Adrenal gland (tissue), 5 donors: ENCODE data around the gene PPP1R15A.

Experiments
- POLR2A ChIP-seq, 2 donors: fragments of 450-650 bp; IDR thresholded peaks; one replicate each; pipeline ENCODE4 v1.6.1; 2017; ENCODE audit warnings: antibody characterized with exemption in 2 of 2, mild to moderate bottlenecking in 2 of 2, moderate library complexity in 1 of 2
- TF ChIP-seq, protein P1 (sequence below), 6 experiments: fragments of 450-650 bp in 4 of 6; fragments of 200-600 bp in 2 of 6; sonication (generic) in 1 of 6; IDR thresholded peaks; 1 replicate in 5 of 6; 2 replicates in 1 of 6; pipeline versions ENCODE4 v1.5.1 to v1.8.0; 2016 to 2021; ENCODE audit warnings: antibody characterized with exemption in 6 of 6, mild to moderate bottlenecking in 2 of 6, moderate library complexity in 1 of 6
- donor health status: DM: no; HTN: no; CAD: no.

DNA sequence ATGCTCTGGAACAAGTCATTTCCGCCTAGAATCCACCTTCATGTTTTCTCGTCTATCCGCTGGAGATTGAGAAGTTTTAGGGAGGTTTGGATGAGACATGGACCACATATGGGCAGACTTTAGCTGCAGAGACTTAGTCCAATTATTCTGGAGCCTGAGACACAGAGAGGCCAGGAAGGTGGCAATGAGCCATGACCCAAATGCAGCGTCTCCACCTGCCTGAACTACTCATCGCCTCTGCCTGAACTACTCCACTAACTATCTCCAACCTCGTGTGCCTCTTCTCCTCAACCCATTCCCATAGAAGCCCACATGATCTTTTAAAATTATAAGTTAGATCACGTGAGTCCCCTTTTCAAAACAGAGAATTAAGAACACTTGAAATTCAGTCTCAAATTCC lies 9.4 kb upstream of the PPP1R15A start:
- TF ChIP-seq, protein P1, sequence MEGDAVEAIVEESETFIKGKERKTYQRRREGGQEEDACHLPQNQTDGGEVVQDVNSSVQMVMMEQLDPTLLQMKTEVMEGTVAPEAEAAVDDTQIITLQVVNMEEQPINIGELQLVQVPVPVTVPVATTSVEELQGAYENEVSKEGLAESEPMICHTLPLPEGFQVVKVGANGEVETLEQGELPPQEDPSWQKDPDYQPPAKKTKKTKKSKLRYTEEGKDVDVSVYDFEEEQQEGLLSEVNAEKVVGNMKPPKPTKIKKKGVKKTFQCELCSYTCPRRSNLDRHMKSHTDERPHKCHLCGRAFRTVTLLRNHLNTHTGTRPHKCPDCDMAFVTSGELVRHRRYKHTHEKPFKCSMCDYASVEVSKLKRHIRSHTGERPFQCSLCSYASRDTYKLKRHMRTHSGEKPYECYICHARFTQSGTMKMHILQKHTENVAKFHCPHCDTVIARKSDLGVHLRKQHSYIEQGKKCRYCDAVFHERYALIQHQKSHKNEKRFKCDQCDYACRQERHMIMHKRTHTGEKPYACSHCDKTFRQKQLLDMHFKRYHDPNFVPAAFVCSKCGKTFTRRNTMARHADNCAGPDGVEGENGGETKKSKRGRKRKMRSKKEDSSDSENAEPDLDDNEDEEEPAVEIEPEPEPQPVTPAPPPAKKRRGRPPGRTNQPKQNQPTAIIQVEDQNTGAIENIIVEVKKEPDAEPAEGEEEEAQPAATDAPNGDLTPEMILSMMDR (IDR thresholded peaks at IDR 0.05), result no peak
- no peak for TF ChIP-seq POLR2A (IDR thresholded peaks at IDR 0.05)
